Sigmoid colon (tissue), 7 donors: ENCODE results near the gene PRLHR. TPM values are rescaled to one million over a fixed set of nuclear protein-coding genes. Genes with fewer than 3 reads are reported as not detected.

Experiments used
- DNase-seq: peaks from one replicate; pipeline ENCODE4 v3.0.0-alpha.2; 2019
- H3K27ac ChIP-seq, 4 donors: fragments of 200-600 bp; sonication (generic); one replicate each; pipeline ENCODE4 v1.5.1; 2016 to 2019; ENCODE audit warnings: mild to moderate bottlenecking in 1 of 4
- H3K27me3 ChIP-seq, 3 donors: fragments of 200-600 bp; sonication (generic); one replicate each; pipeline ENCODE4 v1.5.1; 2019; ENCODE audit warnings: mild to moderate bottlenecking in 1 of 3
- H3K36me3 ChIP-seq, 4 donors: fragments of 200-600 bp; sonication (generic); one replicate each; pipeline ENCODE4 v1.5.1; 2016 to 2019
- H3K4me1 ChIP-seq, 4 donors: fragments of 200-600 bp; sonication (generic); one replicate each; pipeline ENCODE4 v1.5.1; 2017 to 2019
- H3K4me3 ChIP-seq, 4 donors: fragments of 200-600 bp; sonication (generic); one replicate each; pipeline ENCODE4 v1.5.1; 2017 to 2019; ENCODE audit warnings: mild to moderate bottlenecking in 2 of 4, moderate library complexity in 1 of 4
- H3K9me3 ChIP-seq, 4 donors: fragments of 200-600 bp in 3 of 4; sonication (generic) in 3 of 4; one replicate each; pipeline versions ENCODE4 v1.5.1 to v1.6.1; 2013 to 2019
- CTCF ChIP-seq, 4 experiments: fragments of 450-650 bp in 3 of 4; fragments of 200-600 bp in 1 of 4; IDR thresholded peaks; one replicate each; pipeline ENCODE4 v1.5.1; 2016 to 2019; ENCODE audit warnings: antibody characterized with exemption in 4 of 4, mild to moderate bottlenecking in 3 of 4, moderate library complexity in 2 of 4
- EP300 ChIP-seq, 4 donors: sonication (generic); formaldehyde crosslinking; IDR thresholded peaks; one replicate each; pipeline ENCODE4 v1.6.1; 2017; ENCODE audit warnings: antibody characterized with exemption in 4 of 4
- POLR2A ChIP-seq, 2 donors: fragments of 450-650 bp; IDR thresholded peaks; one replicate each; pipeline ENCODE4 v1.6.1; 2016; ENCODE audit warnings: antibody characterized with exemption in 2 of 2, mild to moderate bottlenecking in 2 of 2, moderate library complexity in 2 of 2
- POLR2AphosphoS5 ChIP-seq, 4 donors: sonication (generic); formaldehyde crosslinking; IDR thresholded peaks; one replicate each; pipeline ENCODE4 v1.6.1; 2017; ENCODE audit warnings: antibody characterized with exemption in 4 of 4
- WGBS, 2 donors: extraction: QIAGEN DNeasy Blood & Tissue Kit; methylation state at CpG; one replicate each; pipeline ENCODE4 v1.1.7; 2013; 5-methylcytosine and 5-hydroxymethylcytosine counted together
- intact Hi-C: fragments of 100-400 bp; cut with DNase I; formaldehyde crosslinking; loops from one replicate; pipeline ENCODE4 v1.15.1; 2023
- polyA plus RNA-seq, 3 donors: library from polyadenylated mRNA; stranded (reverse); fragments of 200-250 nt; gene quantifications; one replicate each; pipeline ENCODE4 v1.2.3, GENCODE V29; 2013
- total RNA-seq, 4 donors: library from RNA; depleted of rRNA; stranded (reverse); fragments of >200 nt; gene quantifications; one replicate each; pipeline ENCODE4 v1.1.0, GENCODE V29; 2016
- donor health status: healthy with polysubstance abuse.
- donor health status: Bipolar disorder and iron deficiency.
- donor health status: healthy.

The PRLHR gene
- total and polyA plus RNA-seq, 7 donors, result under 0.01 to 0.49 TPM; not detected in 5

GRCh38 chr10:118629211-118629610 lies 33.8 kb upstream of the PRLHR start:
- 72 to 74% methylated on average over 3 of the region's 3 CpGs for WGBS, 2 donors
- no peaks in the 10 kb centered on the region for H3K36me3 ChIP-seq
- no peak overlapping the region for H3K4me3 ChIP-seq
- peak overlapping the region; percentile 54 to 73 (median 68) for H3K27ac ChIP-seq
- no peaks in the 10 kb centered on the region for H3K27me3 ChIP-seq
- intact Hi-C loops, result loop anchor here (5.0 kb wide), 1 partner anchor 57 kb away; no protein-coding TSS in a partner anchor
- TF ChIP-seq EP300 (IDR thresholded peaks at IDR 0.05), result peak in 2 of 4 donors; percentile 33 to 63
- no peak for TF ChIP-seq CTCF (IDR thresholded peaks at IDR 0.05)
- no peak for TF ChIP-seq POLR2A (IDR thresholded peaks at IDR 0.05)
- peak; percentile 52 to 62 (median 56) for TF ChIP-seq POLR2AphosphoS5 (IDR thresholded peaks at IDR 0.05)
- no peaks in the 10 kb centered on the region for H3K9me3 ChIP-seq
- peaks cover 0 to 21% (median 20%) of the 10 kb centered on the region in 4 donors for H3K4me1 ChIP-seq
- DNase-seq, result no peak

- Histone ChIP-seq H3K4me3 (no peak overlapping the region), H3K4me1 (peaks cover 0 to 21% (median 20%) of the 10 kb centered on the region in 4 donors), H3K27ac (peak overlapping the region in 3 of 4 donors; percentile 54 to 73 (median 68)), H3K36me3 (no peaks in the 10 kb centered on the region), H3K9me3 (no peaks in the 10 kb centered on the region), H3K27me3 (no peaks in the 10 kb centered on the region)
- TF ChIP-seq POLR2AphosphoS5 (IDR thresholded peaks at IDR 0.05), result no peak
- TF ChIP-seq EP300 (IDR thresholded peaks at IDR 0.05), result no peak
- TF ChIP-seq POLR2A (IDR thresholded peaks at IDR 0.05), result no peak
- no peak for TF ChIP-seq CTCF (IDR thresholded peaks at IDR 0.05)
- DNase-seq, result no peak
- intact Hi-C loops, result loop anchor here (5.0 kb wide), 1 partner anchor 56 kb away; no protein-coding TSS in a partner anchor
Measured at GRCh38 chr10:118628397-118628796, 32.9 kb upstream of the PRLHR start.

DNA sequence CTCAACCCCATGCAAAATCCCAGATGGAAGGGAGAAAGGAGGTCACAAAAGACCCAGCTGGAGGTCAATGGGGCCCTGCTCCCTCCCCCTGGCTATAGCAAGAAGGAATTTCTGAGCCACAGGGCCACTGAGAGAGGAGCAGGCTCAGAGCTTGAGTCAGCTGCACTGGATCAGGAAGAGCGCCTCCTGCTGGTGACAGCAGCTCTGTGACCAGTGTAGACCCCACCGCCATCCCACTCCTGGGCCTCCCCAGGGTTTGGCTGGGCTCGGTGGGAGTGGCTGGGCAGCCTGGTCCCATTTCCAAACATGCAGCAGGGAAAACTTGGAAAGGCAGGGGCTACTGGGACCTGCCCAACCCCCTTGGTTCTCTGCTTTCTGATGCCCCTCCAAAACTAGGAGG lies 31.5 kb upstream of the PRLHR start:
- TF ChIP-seq EP300 (IDR thresholded peaks at IDR 0.05), result no peak
- no peak for TF ChIP-seq POLR2AphosphoS5 (IDR thresholded peaks at IDR 0.05)
- no peak for TF ChIP-seq POLR2A (IDR thresholded peaks at IDR 0.05)
- no peak for TF ChIP-seq CTCF (IDR thresholded peaks at IDR 0.05)
- Histone ChIP-seq H3K4me3 (no peak overlapping the region), H3K27ac (no peak overlapping the region), H3K9me3 (no peaks in the 10 kb centered on the region), H3K27me3 (no peaks in the 10 kb centered on the region), H3K36me3 (no peaks in the 10 kb centered on the region), H3K4me1 (peaks cover 0 to 21% (median 20%) of the 10 kb centered on the region in 4 donors)
- no peak for DNase-seq
- intact Hi-C loops, result loop anchor here (5.0 kb wide), 1 partner anchor 55 kb away; no protein-coding TSS in a partner anchor
- 59 to 73% methylated on average over 3 of the region's 3 CpGs for WGBS, 2 donors

DNA sequence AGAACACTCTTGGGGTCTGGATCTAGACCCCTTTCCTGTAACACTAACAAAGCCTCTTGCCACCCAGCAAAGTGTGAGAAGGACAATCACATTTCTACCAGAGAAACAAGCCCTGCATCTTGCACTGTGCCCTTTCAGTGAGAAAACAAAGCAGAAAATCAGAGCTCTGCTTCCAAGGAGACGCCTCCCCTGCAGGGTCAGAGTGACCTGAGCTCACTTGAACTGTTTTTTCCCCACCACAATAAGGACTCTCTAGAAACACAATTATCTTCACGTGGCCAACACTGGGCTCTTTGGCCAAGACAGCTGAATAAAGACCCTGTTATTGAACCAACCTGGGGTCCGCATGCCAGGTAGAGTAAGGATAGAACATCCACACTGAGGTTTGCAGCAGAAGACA lies 30.1 kb upstream of the PRLHR start:
- no peaks in the 10 kb centered on the region for H3K36me3 ChIP-seq
- no peak overlapping the region for H3K4me3 ChIP-seq
- H3K9me3 ChIP-seq, result no peaks in the 10 kb centered on the region
- no peak overlapping the region for H3K27ac ChIP-seq
- 67 to 78% methylated on average over 3 of the region's 3 CpGs for WGBS, 2 donors
- DNase-seq, result no peak
- intact Hi-C loops, result loop anchor here (5.0 kb wide), 1 partner anchor 53 kb away; no protein-coding TSS in a partner anchor
- TF ChIP-seq CTCF (IDR thresholded peaks at IDR 0.05) (no peak), POLR2A (IDR thresholded peaks at IDR 0.05) (no peak), POLR2AphosphoS5 (IDR thresholded peaks at IDR 0.05) (no peak), EP300 (IDR thresholded peaks at IDR 0.05) (no peak)
- peaks cover 0 to 21% (median 20%) of the 10 kb centered on the region in 4 donors for H3K4me1 ChIP-seq
- H3K27me3 ChIP-seq, result no peaks in the 10 kb centered on the region

- H3K9me3 ChIP-seq, result no peaks in the 10 kb centered on the region
- H3K27ac ChIP-seq, result no peak overlapping the region
- H3K4me1 ChIP-seq, result peaks cover 0 to 17% (median 14%) of the 10 kb centered on the region in 4 donors
- intact Hi-C loops, result loop anchor here (5.0 kb wide), 1 partner anchor 52 kb away; no protein-coding TSS in a partner anchor
- no peaks in the 10 kb centered on the region for H3K27me3 ChIP-seq
- 55 to 66% methylated on average over 5 of the region's 5 CpGs for WGBS, 2 donors
- no peak for TF ChIP-seq EP300 (IDR thresholded peaks at IDR 0.05)
- TF ChIP-seq POLR2AphosphoS5 (IDR thresholded peaks at IDR 0.05), result no peak
- no peak for TF ChIP-seq CTCF (IDR thresholded peaks at IDR 0.05)
- TF ChIP-seq POLR2A (IDR thresholded peaks at IDR 0.05), result no peak
- H3K36me3 ChIP-seq, result no peaks in the 10 kb centered on the region
- no peak overlapping the region for H3K4me3 ChIP-seq
- DNase-seq, result no peak
Measured at GRCh38 chr10:118624747-118625146, 29.3 kb upstream of the PRLHR start.
